Measurements from ENCODE around the gene FGR. TPM values are rescaled to one million over a fixed set of nuclear protein-coding genes. Genes with fewer than 3 reads are reported as not detected.
A peak's percentile ranks its signal among the peaks of the same experiment; 100 is the strongest.

Gene FGR
- total RNA-seq, 2 donors from 2014 or later = 17.0 to 21.5 TPM

DNA sequence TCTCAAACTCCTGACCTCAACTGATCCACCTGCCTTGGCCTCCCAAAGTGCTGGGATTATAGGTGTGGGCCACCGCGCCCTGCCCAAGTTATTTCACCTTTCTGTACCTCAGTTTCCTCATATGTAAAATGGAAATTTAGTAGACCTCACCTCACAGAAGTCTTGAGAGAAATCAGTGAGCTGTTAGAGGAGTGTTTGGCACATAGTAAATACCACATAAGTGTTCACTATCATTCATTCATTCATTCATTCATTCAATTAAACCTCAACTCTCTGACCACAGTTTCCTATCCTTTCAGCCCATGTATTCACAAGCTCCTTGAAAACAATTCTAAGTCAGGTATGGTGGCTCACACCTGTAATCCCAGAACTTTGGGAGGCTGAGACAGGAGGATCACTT, 3.8 kb upstream of the FGR start:
- H3K4me1 ChIP-seq (ENCODE audit: control insufficient read depth in 1 of 2, low read depth in 2 of 2) = peaks cover 0 to 10% of the 10 kb centered on the region in 2 donors
- DNase-seq (ENCODE audit: low spot score) (no peak), ATAC-seq (ENCODE audit: insufficient number of reproducible peaks, low FRiP score, low read depth) (no peak)
- H3K4me3 ChIP-seq = no peak overlapping the region
- H3K9me3 ChIP-seq = no peaks in the 10 kb centered on the region
- no peaks in the 10 kb centered on the region for H3K36me3 ChIP-seq
- peaks cover 4% of the 10 kb centered on the region for H3K27me3 ChIP-seq (replicated peaks; ENCODE audit: insufficient read depth)
- TF ChIP-seq, protein P1, sequence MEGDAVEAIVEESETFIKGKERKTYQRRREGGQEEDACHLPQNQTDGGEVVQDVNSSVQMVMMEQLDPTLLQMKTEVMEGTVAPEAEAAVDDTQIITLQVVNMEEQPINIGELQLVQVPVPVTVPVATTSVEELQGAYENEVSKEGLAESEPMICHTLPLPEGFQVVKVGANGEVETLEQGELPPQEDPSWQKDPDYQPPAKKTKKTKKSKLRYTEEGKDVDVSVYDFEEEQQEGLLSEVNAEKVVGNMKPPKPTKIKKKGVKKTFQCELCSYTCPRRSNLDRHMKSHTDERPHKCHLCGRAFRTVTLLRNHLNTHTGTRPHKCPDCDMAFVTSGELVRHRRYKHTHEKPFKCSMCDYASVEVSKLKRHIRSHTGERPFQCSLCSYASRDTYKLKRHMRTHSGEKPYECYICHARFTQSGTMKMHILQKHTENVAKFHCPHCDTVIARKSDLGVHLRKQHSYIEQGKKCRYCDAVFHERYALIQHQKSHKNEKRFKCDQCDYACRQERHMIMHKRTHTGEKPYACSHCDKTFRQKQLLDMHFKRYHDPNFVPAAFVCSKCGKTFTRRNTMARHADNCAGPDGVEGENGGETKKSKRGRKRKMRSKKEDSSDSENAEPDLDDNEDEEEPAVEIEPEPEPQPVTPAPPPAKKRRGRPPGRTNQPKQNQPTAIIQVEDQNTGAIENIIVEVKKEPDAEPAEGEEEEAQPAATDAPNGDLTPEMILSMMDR (IDR thresholded peaks at IDR 0.05) = no peak
- no peak overlapping the region for H3K27ac ChIP-seq

DNA sequence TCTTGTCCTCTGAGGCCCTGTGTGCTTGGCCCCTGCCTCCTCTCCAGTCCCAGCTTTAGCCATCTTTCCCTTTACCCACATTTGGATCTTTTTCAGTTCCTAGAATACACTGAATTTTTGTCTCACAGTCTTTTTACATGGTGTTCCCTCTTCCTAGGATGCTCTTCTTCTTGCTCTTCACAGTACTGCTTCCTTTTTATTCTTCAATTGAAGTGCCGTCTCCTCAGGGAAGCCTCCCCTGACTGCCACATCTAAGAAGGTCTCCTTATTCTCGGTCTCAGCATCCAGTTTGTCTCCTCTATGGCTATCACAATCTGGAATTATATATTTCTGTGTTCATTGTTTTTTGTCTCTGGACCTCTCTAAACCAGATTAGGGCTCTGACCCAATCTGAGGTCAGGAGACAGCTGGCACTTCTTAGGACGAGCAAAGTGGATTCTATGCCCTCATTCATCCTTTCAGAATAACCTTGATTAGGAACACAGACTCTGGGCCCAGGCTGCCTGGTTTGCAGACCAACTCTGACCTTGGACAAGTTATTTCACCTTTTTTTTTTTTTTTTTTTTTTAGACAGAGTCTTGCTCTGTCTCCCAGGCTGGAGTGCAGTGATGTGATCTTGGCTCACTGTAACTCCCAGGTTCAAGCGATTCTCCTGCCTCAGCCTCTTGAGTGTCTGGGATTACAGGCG, 3.2 kb upstream of the FGR start:
- TF ChIP-seq, protein P1 (IDR thresholded peaks at IDR 0.05) = no peak
- H3K9me3 ChIP-seq = no peaks in the 10 kb centered on the region
- DNase-seq (ENCODE audit: low spot score) (no peak), ATAC-seq (ENCODE audit: insufficient number of reproducible peaks, low FRiP score, low read depth) (no peak)
- H3K27me3 ChIP-seq (replicated peaks; ENCODE audit: insufficient read depth) = peaks cover 8% of the 10 kb centered on the region
- peaks cover 0 to 14% of the 10 kb centered on the region in 2 donors for H3K4me1 ChIP-seq (ENCODE audit: control insufficient read depth in 1 of 2, low read depth in 2 of 2)
- H3K36me3 ChIP-seq = no peaks in the 10 kb centered on the region
- no peak overlapping the region for H3K27ac ChIP-seq
- no peak overlapping the region for H3K4me3 ChIP-seq

DNA sequence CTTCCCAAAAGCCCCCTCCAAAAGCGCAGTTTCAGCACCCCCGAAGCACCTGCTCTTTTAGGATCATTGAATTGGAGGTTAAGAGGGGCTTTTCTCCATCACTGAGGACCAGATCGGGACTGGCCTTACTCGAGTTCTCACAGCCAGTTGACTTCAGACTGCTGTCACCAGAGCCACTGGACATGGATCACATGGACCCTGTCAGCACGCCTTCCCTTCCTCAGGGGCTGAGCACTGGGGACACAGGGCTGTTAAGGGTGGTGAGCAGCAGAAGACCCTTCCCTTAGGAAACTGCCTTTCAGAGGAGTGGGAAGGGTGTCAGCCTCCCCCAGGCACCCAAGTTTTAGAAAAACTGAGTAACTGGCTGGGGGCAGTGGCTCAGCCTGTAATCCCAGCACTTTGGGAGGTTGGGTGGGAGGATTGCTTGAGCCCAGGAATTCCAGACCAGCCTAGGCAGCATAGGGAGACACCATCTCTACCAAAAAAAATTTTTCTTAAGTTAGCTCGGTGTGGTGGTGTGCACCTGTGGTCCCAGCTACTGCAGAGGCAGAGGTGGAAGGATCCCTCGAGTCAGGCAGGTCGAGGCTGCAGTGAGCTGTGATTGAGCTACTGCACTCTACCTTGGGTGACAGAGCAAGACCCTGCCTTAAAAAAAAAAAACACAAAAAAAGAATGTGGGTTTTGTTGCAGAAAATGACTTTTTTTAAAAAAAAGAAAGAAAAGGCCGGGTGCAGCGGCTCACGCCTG, 584 bp upstream of the FGR start:
- H3K36me3 ChIP-seq = no peaks in the 10 kb centered on the region
- H3K27ac ChIP-seq = no peak overlapping the region
- TF ChIP-seq, protein P1 (IDR thresholded peaks at IDR 0.05) = no peak
- no peaks in the 10 kb centered on the region for H3K9me3 ChIP-seq
- H3K4me3 ChIP-seq = peak overlapping the region; percentile 71
- ATAC-seq (ENCODE audit: insufficient number of reproducible peaks, low FRiP score, low read depth) (no peak), DNase-seq (ENCODE audit: low spot score) (no peak)
- peaks cover 8% of the 10 kb centered on the region for H3K27me3 ChIP-seq (replicated peaks; ENCODE audit: insufficient read depth)
- H3K4me1 ChIP-seq (ENCODE audit: control insufficient read depth in 1 of 2, low read depth in 2 of 2) = peaks cover 0 to 21% of the 10 kb centered on the region in 2 donors

DNA sequence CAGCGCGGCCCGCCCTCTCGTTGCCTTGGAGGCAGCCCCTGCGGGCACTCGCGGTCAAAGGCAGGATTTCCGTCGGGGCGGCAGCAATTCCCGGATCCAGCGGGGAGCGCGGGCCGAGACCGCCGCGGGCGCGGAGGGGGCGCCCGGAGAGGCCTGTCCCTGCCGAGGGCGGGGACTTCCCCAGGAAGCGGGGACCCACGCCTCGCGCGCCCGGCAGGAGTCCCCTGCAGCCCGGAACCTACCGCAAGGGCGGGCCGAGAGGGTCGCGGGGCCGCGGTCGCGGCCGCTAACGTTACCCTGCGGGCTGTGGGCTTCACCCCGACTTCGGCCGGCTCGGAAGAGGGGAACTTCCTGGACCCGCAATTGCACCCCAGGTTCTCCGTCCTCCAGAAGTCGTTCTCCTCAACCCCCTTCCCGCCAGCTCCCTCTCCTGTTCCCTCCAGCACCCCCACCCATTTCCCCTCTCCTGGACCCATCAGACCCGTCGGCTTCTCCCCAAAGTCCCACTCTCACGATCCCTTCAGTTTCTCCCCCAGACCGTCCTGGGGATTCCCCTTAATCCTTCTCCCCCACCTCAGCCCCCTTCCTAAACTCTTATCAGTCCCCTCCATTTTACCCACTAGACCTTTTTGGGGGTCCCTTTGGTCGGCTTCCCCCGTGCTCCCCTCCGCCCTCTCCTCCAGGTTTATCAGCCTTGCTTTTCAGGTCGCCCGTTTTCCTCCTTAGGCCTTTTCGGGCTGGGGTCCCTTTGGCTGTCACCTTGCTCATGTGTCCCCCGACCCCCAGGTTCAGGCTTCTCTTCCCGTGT, 604 bp downstream of the FGR start:
- DNase-seq (ENCODE audit: low spot score) (no peak), ATAC-seq (ENCODE audit: insufficient number of reproducible peaks, low FRiP score, low read depth) (peak; percentile 25)
- peak overlapping the region; percentile 71 for H3K4me3 ChIP-seq
- no peaks in the 10 kb centered on the region for H3K36me3 ChIP-seq
- H3K4me1 ChIP-seq (ENCODE audit: control insufficient read depth in 1 of 2, low read depth in 2 of 2) = peaks cover 2 to 27% of the 10 kb centered on the region in 2 donors
- no peaks in the 10 kb centered on the region for H3K9me3 ChIP-seq
- peaks cover 8% of the 10 kb centered on the region for H3K27me3 ChIP-seq (replicated peaks; ENCODE audit: insufficient read depth)
- peak overlapping the region; percentile 22 to 28 for H3K27ac ChIP-seq
- TF ChIP-seq, protein P1 (IDR thresholded peaks at IDR 0.05) = no peak
